Brain microvascular endothelial cell (primary cell): Measurements from ENCODE around the gene PCDHGA2.
"Not testable (repeated sequence)": the region's sequence is repeated elsewhere in the genome, so short reads cannot be mapped to it uniquely, and the experiment has no call there.

ENCODE experiments used
- DNase-seq: peaks from one replicate; pipeline ENCODE4 v3.0.0-alpha.2; 2020
- H3K27ac ChIP-seq: fragments of 250-450 bp; sonication (Bioruptor Pico); 2 replicates; pipeline ENCODE4 v1.5.1; 2020; ENCODE audit warnings: mild to moderate bottlenecking, moderate library complexity
- H3K27me3 ChIP-seq: fragments of 250-450 bp; sonication (Bioruptor Pico); replicated peaks from 2 replicates; pipeline ENCODE4 v1.5.1; 2020; ENCODE audit warnings: mild to moderate bottlenecking
- H3K36me3 ChIP-seq: fragments of 250-450 bp; sonication (Bioruptor Pico); replicated peaks from 2 replicates; pipeline ENCODE4 v1.5.1; 2020; ENCODE audit warnings: mild to moderate bottlenecking
- H3K4me3 ChIP-seq: 2 replicates; pipeline ENCODE4 v1.5.1; 2011; ENCODE audit warnings: low read depth, mild to moderate bottlenecking, control low read depth, low read length, moderate library complexity
- in situ Hi-C: cut with HindIII; loops from 2 replicates; pipeline ENCODE4 v1.10.0; 2017; ENCODE audit warnings: low sequenced_read_pairs, low pct_ligation_motif_present
- TF ChIP-seq, protein P1 (sequence below): IDR thresholded peaks from 2 replicates; pipeline ENCODE4 v1.5.1; 2011; ENCODE audit warnings: low read depth, mild to moderate bottlenecking, moderate library complexity, low read length, control low read depth, inconsistent platforms; ENCODE audit errors: missing control alignments

PCDHGA2 gene

GRCh38 chr5:141338538-141339306 lies at the start of gene PCDHGA2:
PCDHGA2 (plus strand) TSS chr5:141338760.
- Histone ChIP-seq H3K36me3 (no peaks in the 10 kb centered on the region), H3K27ac (no peak within 1 kb of the TSS), H3K4me3 (peak within 1 kb of the TSS; percentile 22), H3K27me3 (no peaks in the 10 kb centered on the region)
- TF ChIP-seq, protein P1, sequence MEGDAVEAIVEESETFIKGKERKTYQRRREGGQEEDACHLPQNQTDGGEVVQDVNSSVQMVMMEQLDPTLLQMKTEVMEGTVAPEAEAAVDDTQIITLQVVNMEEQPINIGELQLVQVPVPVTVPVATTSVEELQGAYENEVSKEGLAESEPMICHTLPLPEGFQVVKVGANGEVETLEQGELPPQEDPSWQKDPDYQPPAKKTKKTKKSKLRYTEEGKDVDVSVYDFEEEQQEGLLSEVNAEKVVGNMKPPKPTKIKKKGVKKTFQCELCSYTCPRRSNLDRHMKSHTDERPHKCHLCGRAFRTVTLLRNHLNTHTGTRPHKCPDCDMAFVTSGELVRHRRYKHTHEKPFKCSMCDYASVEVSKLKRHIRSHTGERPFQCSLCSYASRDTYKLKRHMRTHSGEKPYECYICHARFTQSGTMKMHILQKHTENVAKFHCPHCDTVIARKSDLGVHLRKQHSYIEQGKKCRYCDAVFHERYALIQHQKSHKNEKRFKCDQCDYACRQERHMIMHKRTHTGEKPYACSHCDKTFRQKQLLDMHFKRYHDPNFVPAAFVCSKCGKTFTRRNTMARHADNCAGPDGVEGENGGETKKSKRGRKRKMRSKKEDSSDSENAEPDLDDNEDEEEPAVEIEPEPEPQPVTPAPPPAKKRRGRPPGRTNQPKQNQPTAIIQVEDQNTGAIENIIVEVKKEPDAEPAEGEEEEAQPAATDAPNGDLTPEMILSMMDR, result peak; percentile 54
- in situ Hi-C loops, result no loop called here
- DNase-seq, result peak; percentile 33

DNA sequence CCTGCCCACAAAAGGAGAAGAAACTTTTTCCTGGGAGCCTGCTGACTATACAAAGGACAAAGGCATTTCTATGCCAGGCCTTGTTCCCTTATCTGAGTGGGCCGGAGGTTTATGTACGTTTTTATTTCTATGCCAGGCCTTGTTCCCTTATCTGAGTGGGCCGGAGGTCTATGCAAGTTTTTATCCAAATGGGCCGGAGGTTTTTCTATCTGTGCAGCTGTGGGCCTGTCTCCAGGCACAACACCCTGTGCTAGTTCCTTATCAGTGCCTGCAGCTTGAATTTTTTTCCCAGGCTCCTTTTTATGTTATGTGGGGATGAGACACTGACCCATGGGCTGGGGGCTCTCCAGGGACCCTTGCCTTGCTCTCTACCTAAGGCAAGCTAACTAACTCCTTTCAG lies 40.2 kb upstream of the PCDHGA2 start:
- no peak overlapping the region for H3K4me3 ChIP-seq
- H3K27ac ChIP-seq, result no peak overlapping the region
- TF ChIP-seq, protein P1, result no peak
- no peak for DNase-seq
- in situ Hi-C loops, result no loop called here
- no peaks in the 10 kb centered on the region for H3K27me3 ChIP-seq
- H3K36me3 ChIP-seq, result no peaks in the 10 kb centered on the region

DNA sequence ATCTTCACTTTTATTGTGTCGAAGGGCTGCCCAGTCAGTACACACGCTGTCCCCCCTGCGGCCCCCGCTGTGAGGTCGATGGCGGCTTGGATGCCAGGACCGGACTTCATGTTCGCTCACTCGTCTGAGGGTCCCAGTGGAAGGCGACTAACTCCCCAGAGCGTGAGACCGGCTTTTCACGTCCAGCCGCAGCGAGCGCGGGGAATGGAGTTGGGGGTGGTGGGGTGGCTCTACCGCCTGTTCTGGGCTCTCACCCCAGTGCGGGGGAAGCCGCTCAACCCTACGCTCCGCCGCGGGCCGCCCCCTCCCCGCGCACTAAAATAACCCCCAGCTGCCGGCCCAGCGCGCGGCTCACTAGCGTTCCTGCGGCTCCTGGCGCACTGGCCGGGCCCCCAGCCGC lies 34.8 kb upstream of the PCDHGA2 start, which contains the start of gene SLC25A2:
Gene SLC25A2, minus strand, starts transcription at position 294 of the 400 bp plus-strand sequence. Its CDS starts 184 bp downstream, at position 110.
- Histone ChIP-seq H3K36me3 (no peaks in the 10 kb centered on the region), H3K27ac (no peak within 1 kb of the TSS), H3K4me3 (no peak within 1 kb of the TSS), H3K27me3 (no peaks in the 10 kb centered on the region)
- TF ChIP-seq, protein P1, result no peak
- in situ Hi-C loops, result no loop called here
- DNase-seq, result no peak

DNA sequence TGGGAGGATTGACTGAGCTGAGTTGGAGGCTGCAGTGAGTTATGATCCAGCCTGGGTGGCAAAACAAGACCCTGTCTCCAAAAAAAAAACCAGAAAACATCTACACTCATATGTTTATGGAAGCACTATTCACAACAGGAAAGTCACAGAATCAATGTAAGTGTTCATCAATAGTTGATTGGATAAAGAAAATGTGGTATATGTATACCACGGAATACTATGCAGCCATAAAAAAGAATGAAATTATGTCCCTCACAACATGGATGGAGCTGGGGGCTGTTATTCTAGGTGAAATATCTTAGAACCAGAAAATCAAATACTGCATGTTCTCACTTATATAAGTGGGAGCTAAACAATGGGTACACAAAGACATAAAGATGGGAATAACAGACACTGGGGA lies 31.9 kb upstream of the PCDHGA2 start:
- in situ Hi-C loops, result no loop called here
- Histone ChIP-seq H3K27ac (no peak overlapping the region), H3K4me3 (no peak overlapping the region), H3K36me3 (no peaks in the 10 kb centered on the region), H3K27me3 (no peaks in the 10 kb centered on the region)
- TF ChIP-seq, protein P1, result no peak
- DNase-seq, result no peak

GRCh38 chr5:141313711-141314110 lies 24.8 kb upstream of the PCDHGA2 start:
- DNase-seq, result no peak
- TF ChIP-seq, protein P1, result no peak
- Histone ChIP-seq H3K36me3 (peaks cover 13% of the 10 kb centered on the region), H3K27ac (no peak overlapping the region), H3K27me3 (no peaks in the 10 kb centered on the region), H3K4me3 (no peak overlapping the region)
- in situ Hi-C loops, result no loop called here

- peaks cover 17% of the 10 kb centered on the region for H3K36me3 ChIP-seq
- DNase-seq, H3K4me3 ChIP-seq, H3K27me3 ChIP-seq, in situ Hi-C loops, H3K27ac ChIP-seq: not testable (repeated sequence)
Measured at GRCh38 chr5:141316963-141317362, 21.6 kb upstream of the PCDHGA2 start.
